HepG2 (cell line): ENCODE data around the gene MN1. TPM values are rescaled to one million over a fixed set of nuclear protein-coding genes. Genes with fewer than 3 reads are reported as not detected.

ENCODE experiments used
- ARNT ChIP-seq: fragments of 450-650 bp; IDR thresholded peaks from 2 replicates; pipeline ENCODE4 v1.6.1; 2017
- DDIT3 ChIP-seq: sonication (generic); formaldehyde crosslinking; IDR thresholded peaks from 2 replicates; pipeline ENCODE4 v1.4.0; 2020; ENCODE audit warnings: mild to moderate bottlenecking, missing genetic modification reagents
- ELF3 ChIP-seq: IDR thresholded peaks from 2 replicates; pipeline ENCODE4 v1.6.1; 2016; ENCODE audit warnings: missing genetic modification reagents, missing compliant biosample characterization
- HMGA1 ChIP-seq: sonication (generic); formaldehyde crosslinking; conservative IDR thresholded peaks from 2 replicates; pipeline ENCODE4 v1.4.0; 2020; ENCODE audit warnings: missing genetic modification reagents
- JUND ChIP-seq: sonication (generic); formaldehyde crosslinking; IDR thresholded peaks from 2 replicates; pipeline ENCODE4 v1.8.0; 2022; ENCODE audit warnings: mild to moderate bottlenecking, missing genetic modification reagents
- NCOR1 ChIP-seq: fragments of 200-600 bp; sonication (generic); IDR thresholded peaks from 2 replicates; pipeline ENCODE4 v1.7.0; 2017; ENCODE audit warnings: antibody characterized with exemption, low read length, borderline replicate concordance
- NR2F2 ChIP-seq: IDR thresholded peaks from 2 replicates; pipeline ENCODE4 v1.6.1; 2012; ENCODE audit warnings: low read depth, inconsistent platforms, borderline replicate concordance
- TARDBP ChIP-seq: sonication (generic); formaldehyde crosslinking; IDR thresholded peaks from 2 replicates; pipeline ENCODE4 v1.8.0; 2022; ENCODE audit warnings: mild to moderate bottlenecking, missing genetic modification reagents
- TOPORS ChIP-seq: sonication (generic); formaldehyde crosslinking; IDR thresholded peaks from 2 replicates; pipeline ENCODE4 v1.8.0; 2023; ENCODE audit warnings: mild to moderate bottlenecking, missing genetic modification reagents
- USF2 ChIP-seq, 2 experiments: sonication (generic) in 1 of 2; formaldehyde crosslinking in 1 of 2; IDR thresholded peaks; 2 replicates each; pipeline versions ENCODE4 v1.5.1 to v1.6.1; 2011 to 2020; ENCODE audit warnings: borderline replicate concordance in 1 of 2, low read depth in 1 of 2, low read length in 1 of 2, mild to moderate bottlenecking in 1 of 2, missing genetic modification reagents in 1 of 2, moderate library complexity in 1 of 2
- ZNF10 ChIP-seq: sonication (generic); formaldehyde crosslinking; IDR thresholded peaks from 2 replicates; pipeline ENCODE4 v1.4.0; 2020; ENCODE audit warnings: mild to moderate bottlenecking, low read depth, missing genetic modification reagents, borderline replicate concordance
- ZNF33A ChIP-seq: sonication (generic); formaldehyde crosslinking; IDR thresholded peaks from 2 replicates; pipeline ENCODE4 v1.5.1; 2020; ENCODE audit warnings: missing genetic modification reagents, mild to moderate bottlenecking, moderate library complexity, borderline replicate concordance
- ZNF724P ChIP-seq: sonication (generic); formaldehyde crosslinking; IDR thresholded peaks from 2 replicates; pipeline ENCODE4 v1.8.0; 2022; ENCODE audit warnings: missing genetic modification reagents, borderline replicate concordance
- ZNF800 ChIP-seq: sonication (generic); formaldehyde crosslinking; IDR thresholded peaks from 2 replicates; pipeline ENCODE4 v1.4.0; 2020; ENCODE audit warnings: missing genetic modification reagents
- ZNF878 ChIP-seq: sonication (generic); formaldehyde crosslinking; IDR thresholded peaks from 2 replicates; pipeline ENCODE4 v1.8.1; 2023; ENCODE audit warnings: mild to moderate bottlenecking, missing genetic modification reagents, moderate library complexity
- ZSCAN9 ChIP-seq: IDR thresholded peaks from 2 replicates; pipeline ENCODE4 v1.6.1; 2016; ENCODE audit warnings: borderline replicate concordance
- polyA plus RNA-seq, 8 experiments: library from polyadenylated mRNA; depleted of rRNA in 3 of 8; stranded (reverse) in 7 of 8; unstranded in 1 of 8; fragments of >200 nt; fragmentation: Illumina TruSeq in 4 of 8; extraction: Trizol in 4 of 8; gene quantifications; 2 replicates each; pipeline versions ENCODE4 v1.2.1 to v1.2.3, GENCODE V29; 2011 to 2016; ENCODE audit warnings: low read depth in 4 of 8, missing spikeins in 1 of 8, mixed read lengths in 1 of 8; ENCODE audit not compliant: insufficient read depth in 1 of 8
- total RNA-seq, 5 experiments: library from RNA; depleted of rRNA; stranded (reverse); fragments of >200 nt; fragmentation: Illumina TruSeq; extraction: Trizol; gene quantifications; 2 replicates each; pipeline ENCODE4 v1.2.3, GENCODE V29; 2016; ENCODE audit warnings: low read depth in 1 of 5
- TF ChIP-seq, protein P1 (sequence below): IDR thresholded peaks from 2 replicates; pipeline ENCODE4 v1.6.1; 2016; ENCODE audit warnings: control low read depth
- TF ChIP-seq, protein P2 (sequence below): sonication (generic); formaldehyde crosslinking; IDR thresholded peaks from 2 replicates; pipeline ENCODE4 v1.5.0; 2020; ENCODE audit warnings: mild to moderate bottlenecking, missing genetic modification reagents
- TF ChIP-seq, protein P3 (sequence below): sonication (generic); formaldehyde crosslinking; IDR thresholded peaks from 2 replicates; pipeline ENCODE4 v1.8.0; 2022; ENCODE audit warnings: mild to moderate bottlenecking, missing genetic modification reagents, moderate library complexity

Gene MN1
- total and polyA plus RNA-seq, 2 of the 13 experiments (the other 11 are each of a cell fraction or from before 2014, with no cell fraction given): 0.01 TPM; not detected in 1

GRCh38 chr22:27804470-27805297 lies 3.1 kb upstream of the MN1 start (continued):
- no peak for TF ChIP-seq ZNF724P (CRISPR knock-in tag)
- TF ChIP-seq, protein P1, sequence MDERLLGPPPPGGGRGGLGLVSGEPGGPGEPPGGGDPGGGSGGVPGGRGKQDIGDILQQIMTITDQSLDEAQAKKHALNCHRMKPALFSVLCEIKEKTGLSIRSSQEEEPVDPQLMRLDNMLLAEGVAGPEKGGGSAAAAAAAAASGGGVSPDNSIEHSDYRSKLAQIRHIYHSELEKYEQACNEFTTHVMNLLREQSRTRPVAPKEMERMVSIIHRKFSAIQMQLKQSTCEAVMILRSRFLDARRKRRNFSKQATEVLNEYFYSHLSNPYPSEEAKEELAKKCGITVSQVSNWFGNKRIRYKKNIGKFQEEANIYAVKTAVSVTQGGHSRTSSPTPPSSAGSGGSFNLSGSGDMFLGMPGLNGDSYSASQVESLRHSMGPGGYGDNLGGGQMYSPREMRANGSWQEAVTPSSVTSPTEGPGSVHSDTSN (CRISPR knock-in tag): no peak
- TF ChIP-seq, protein P2, sequence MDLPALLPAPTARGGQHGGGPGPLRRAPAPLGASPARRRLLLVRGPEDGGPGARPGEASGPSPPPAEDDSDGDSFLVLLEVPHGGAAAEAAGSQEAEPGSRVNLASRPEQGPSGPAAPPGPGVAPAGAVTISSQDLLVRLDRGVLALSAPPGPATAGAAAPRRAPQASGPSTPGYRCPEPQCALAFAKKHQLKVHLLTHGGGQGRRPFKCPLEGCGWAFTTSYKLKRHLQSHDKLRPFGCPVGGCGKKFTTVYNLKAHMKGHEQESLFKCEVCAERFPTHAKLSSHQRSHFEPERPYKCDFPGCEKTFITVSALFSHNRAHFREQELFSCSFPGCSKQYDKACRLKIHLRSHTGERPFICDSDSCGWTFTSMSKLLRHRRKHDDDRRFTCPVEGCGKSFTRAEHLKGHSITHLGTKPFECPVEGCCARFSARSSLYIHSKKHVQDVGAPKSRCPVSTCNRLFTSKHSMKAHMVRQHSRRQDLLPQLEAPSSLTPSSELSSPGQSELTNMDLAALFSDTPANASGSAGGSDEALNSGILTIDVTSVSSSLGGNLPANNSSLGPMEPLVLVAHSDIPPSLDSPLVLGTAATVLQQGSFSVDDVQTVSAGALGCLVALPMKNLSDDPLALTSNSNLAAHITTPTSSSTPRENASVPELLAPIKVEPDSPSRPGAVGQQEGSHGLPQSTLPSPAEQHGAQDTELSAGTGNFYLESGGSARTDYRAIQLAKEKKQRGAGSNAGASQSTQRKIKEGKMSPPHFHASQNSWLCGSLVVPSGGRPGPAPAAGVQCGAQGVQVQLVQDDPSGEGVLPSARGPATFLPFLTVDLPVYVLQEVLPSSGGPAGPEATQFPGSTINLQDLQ (CRISPR knock-in tag): no peak
- no peak for TF ChIP-seq ELF3 (CRISPR knock-in tag)
- no peak for TF ChIP-seq NCOR1
- no peak for TF ChIP-seq ZSCAN9 (CRISPR knock-in tag)
- no peak for TF ChIP-seq TARDBP (CRISPR knock-in tag)
- TF ChIP-seq ZNF10 (CRISPR knock-in tag): no peak
- TF ChIP-seq TOPORS (CRISPR knock-in tag): no peak
- no peak for TF ChIP-seq ZNF878 (CRISPR knock-in tag)
- TF ChIP-seq USF2 (IDR thresholded peaks at IDR 0.05; ENCODE audit: low read depth, low read length): no peak
- no peak for TF ChIP-seq USF2 (CRISPR knock-in tag; IDR thresholded peaks at IDR 0.05; ENCODE audit: borderline replicate concordance)
- TF ChIP-seq JUND (CRISPR knock-in tag): no peak
- no peak for TF ChIP-seq ZNF33A (CRISPR knock-in tag)
- TF ChIP-seq HMGA1 (CRISPR knock-in tag): no peak
- TF ChIP-seq NR2F2: no peak
- TF ChIP-seq, protein P3, sequence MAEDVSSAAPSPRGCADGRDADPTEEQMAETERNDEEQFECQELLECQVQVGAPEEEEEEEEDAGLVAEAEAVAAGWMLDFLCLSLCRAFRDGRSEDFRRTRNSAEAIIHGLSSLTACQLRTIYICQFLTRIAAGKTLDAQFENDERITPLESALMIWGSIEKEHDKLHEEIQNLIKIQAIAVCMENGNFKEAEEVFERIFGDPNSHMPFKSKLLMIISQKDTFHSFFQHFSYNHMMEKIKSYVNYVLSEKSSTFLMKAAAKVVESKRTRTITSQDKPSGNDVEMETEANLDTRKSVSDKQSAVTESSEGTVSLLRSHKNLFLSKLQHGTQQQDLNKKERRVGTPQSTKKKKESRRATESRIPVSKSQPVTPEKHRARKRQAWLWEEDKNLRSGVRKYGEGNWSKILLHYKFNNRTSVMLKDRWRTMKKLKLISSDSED (CRISPR knock-in tag): no peak
- TF ChIP-seq DDIT3 (CRISPR knock-in tag): no peak
- no peak for TF ChIP-seq ARNT
- peak; percentile 46; the same call in 1 of the 2 replicates for TF ChIP-seq ZNF800 (CRISPR knock-in tag)
